Measurements from ENCODE around the gene DHFR. TPM values are rescaled to one million over a fixed set of nuclear protein-coding genes. Genes with fewer than 3 reads are reported as not detected.
"Not testable (repeated sequence)": the region's sequence is repeated elsewhere in the genome, so short reads cannot be mapped to it uniquely, and the experiment has no call there.

The DHFR gene
- total RNA-seq, 1 experiment from 2014 or later, result 125 TPM

GRCh38 chr5:80667384-80667783, 12.6 kb upstream of the DHFR start:
- Histone ChIP-seq H3K27me3 (replicated peaks; ENCODE audit: insufficient read depth, low read depth, low read length, poor library complexity) (no peaks in the 10 kb centered on the region), H3K4me3 (ENCODE audit: low read depth, low read length, poor library complexity, severe bottlenecking) (no peak overlapping the region), H3K36me3 (ENCODE audit: insufficient read depth, low read length, poor library complexity, severe bottlenecking) (peaks cover 15% of the 10 kb centered on the region), H3K9me3 (ENCODE audit: low read depth, low read length, poor library complexity, severe bottlenecking) (no peaks in the 10 kb centered on the region), H3K27ac (ENCODE audit: low read depth, low read length, poor library complexity, severe bottlenecking) (no peak overlapping the region), H3K4me1 (ENCODE audit: insufficient read depth, low read length, poor library complexity, severe bottlenecking) (no peaks in the 10 kb centered on the region)
- TF ChIP-seq EZH2 (IDR thresholded peaks at IDR 0.05; ENCODE audit: borderline replicate concordance, low read depth, low read length, poor library complexity, severe bottlenecking) (no peak), CTCF (conservative IDR thresholded peaks at IDR 0.05; ENCODE audit: low read depth, low read length) (no peak)
- DNase-seq (ENCODE audit: low spot score), result no peak
- CTCF ChIA-PET, result interaction anchor here (0.5 kb wide), 1 partner anchor 476 kb away, joined by 5 read pairs; no protein-coding TSS in a partner anchor
- intact Hi-C loops (cut with micrococcal nuclease; ENCODE audit: unreplicated experiment), result no loop called here
- POLR2A ChIA-PET (ENCODE audit: low non-redundant PET), result no interaction called here
- BruUV-seq (replicated peaks), result no TSS peak

- BruUV-seq (replicated peaks), result no TSS peak
- Histone ChIP-seq H3K27ac (ENCODE audit: low read depth, low read length, poor library complexity, severe bottlenecking) (no peak overlapping the region), H3K27me3 (replicated peaks; ENCODE audit: insufficient read depth, low read depth, low read length, poor library complexity) (no peaks in the 10 kb centered on the region), H3K4me3 (ENCODE audit: low read depth, low read length, poor library complexity, severe bottlenecking) (no peak overlapping the region), H3K36me3 (ENCODE audit: insufficient read depth, low read length, poor library complexity, severe bottlenecking) (peaks cover 21% of the 10 kb centered on the region), H3K4me1 (ENCODE audit: insufficient read depth, low read length, poor library complexity, severe bottlenecking) (no peaks in the 10 kb centered on the region), H3K9me3 (ENCODE audit: low read depth, low read length, poor library complexity, severe bottlenecking) (no peaks in the 10 kb centered on the region)
- DNase-seq (ENCODE audit: low spot score), result no peak
- intact Hi-C loops (cut with micrococcal nuclease; ENCODE audit: unreplicated experiment), result no loop called here
- TF ChIP-seq CTCF (conservative IDR thresholded peaks at IDR 0.05; ENCODE audit: low read depth, low read length) (no peak), EZH2 (IDR thresholded peaks at IDR 0.05; ENCODE audit: borderline replicate concordance, low read depth, low read length, poor library complexity, severe bottlenecking) (no peak)
- ChIA-PET CTCF (no interaction called here), POLR2A (ENCODE audit: low non-redundant PET) (no interaction called here)
Observed at GRCh38 chr5:80665057-80665456, 10.3 kb upstream of the DHFR start.

GRCh38 chr5:80662108-80662507, 7.3 kb upstream of the DHFR start:
- TF ChIP-seq CTCF (conservative IDR thresholded peaks at IDR 0.05; ENCODE audit: low read depth, low read length) (no peak), EZH2 (IDR thresholded peaks at IDR 0.05; ENCODE audit: borderline replicate concordance, low read depth, low read length, poor library complexity, severe bottlenecking) (no peak)
- DNase-seq (ENCODE audit: low spot score), result no peak
- CTCF ChIA-PET, result no interaction called here
- Histone ChIP-seq H3K4me3 (ENCODE audit: low read depth, low read length, poor library complexity, severe bottlenecking) (no peak overlapping the region), H3K9me3 (ENCODE audit: low read depth, low read length, poor library complexity, severe bottlenecking) (no peaks in the 10 kb centered on the region), H3K27me3 (replicated peaks; ENCODE audit: insufficient read depth, low read depth, low read length, poor library complexity) (no peaks in the 10 kb centered on the region), H3K27ac (ENCODE audit: low read depth, low read length, poor library complexity, severe bottlenecking) (no peak overlapping the region), H3K36me3 (ENCODE audit: insufficient read depth, low read length, poor library complexity, severe bottlenecking) (peaks cover 44% of the 10 kb centered on the region), H3K4me1 (ENCODE audit: insufficient read depth, low read length, poor library complexity, severe bottlenecking) (no peaks in the 10 kb centered on the region)
- intact Hi-C loops (cut with micrococcal nuclease; ENCODE audit: unreplicated experiment), result no loop called here
- no TSS peak for BruUV-seq (replicated peaks)
- POLR2A ChIA-PET (ENCODE audit: low non-redundant PET), result no interaction called here

GRCh38 chr5:80660661-80661060, 5.9 kb upstream of the DHFR start:
- H3K9me3 ChIP-seq (ENCODE audit: low read depth, low read length, poor library complexity, severe bottlenecking); CTCF ChIA-PET; DNase-seq (ENCODE audit: low spot score); POLR2A ChIA-PET (ENCODE audit: low non-redundant PET); intact Hi-C loops (cut with micrococcal nuclease; ENCODE audit: unreplicated experiment); H3K4me1 ChIP-seq (ENCODE audit: insufficient read depth, low read length, poor library complexity, severe bottlenecking); BruUV-seq (replicated peaks); H3K27me3 ChIP-seq (replicated peaks; ENCODE audit: insufficient read depth, low read depth, low read length, poor library complexity); H3K27ac ChIP-seq (ENCODE audit: low read depth, low read length, poor library complexity, severe bottlenecking); H3K4me3 ChIP-seq (ENCODE audit: low read depth, low read length, poor library complexity, severe bottlenecking): not testable (repeated sequence)
- H3K36me3 ChIP-seq (ENCODE audit: insufficient read depth, low read length, poor library complexity, severe bottlenecking), result peaks cover 35% of the 10 kb centered on the region

Data from A673 (cell line).